K562 (cell line): ENCODE measurements around the gene PDE1A. TPM values are rescaled to one million over a fixed set of nuclear protein-coding genes. Genes with fewer than 3 reads are reported as not detected.

Experiments
- ATAC-seq: fragments of 200-7000 bp; cut with Tn5 transposase; 3 replicates; pipeline ENCODE4 v1.9.1; 2020; ENCODE audit warnings: moderate library complexity
- BruUV-seq: library from RNA; stranded (reverse); fragments of 400-500 nt; replicated peaks from 2 replicates; lab custom pipeline; 2021; lab: Mats Ljungman, UMichigan
- CTCF ChIA-PET: fragments of 300-600 bp; formaldehyde crosslinking; extraction: SDS; loops from one replicate; lab custom pipeline; 2021; ENCODE audit warnings: low intra/inter-chr PET ratio; lab: Yijun Ruan, JAX
- POLR2A ChIA-PET: fragments of 300-600, 350-650 bp; sonication (Branson Sonifier 250); formaldehyde crosslinking; extraction: SDS; loops from one replicate; lab custom pipeline; 2021; ENCODE audit warnings: antibody characterized with exemption, inconsistent platforms; lab: Yijun Ruan, JAX
- DNase-seq, 4 experiments: peaks; one replicate each; pipeline versions ENCODE4 v3.0.0 to v3.0.0-alpha.2; 2011 to 2018; ENCODE audit warnings: low spot score in 3 of 4, mixed read lengths in 3 of 4; ENCODE audit errors: extremely low read depth in 1 of 4
- FAIRE-seq: peaks from 2 replicates; lab custom pipeline; 2011; peaks lifted over from hg19 to GRCh38; lab: Jason Lieb, UNC
- H2AFZ ChIP-seq: 2 replicates; pipeline ENCODE4 v1.6.0; 2011; ENCODE audit warnings: low read depth, low read length, control low read depth, inconsistent platforms
- H3K27ac ChIP-seq: fragments of 200-600 bp; 3 replicates; pipeline ENCODE4 v1.8.0; 2011; ENCODE audit warnings: low read depth, mild to moderate bottlenecking, control low read depth, inconsistent platforms, low read length, moderate library complexity, mixed read lengths; ENCODE audit errors: extremely low read depth
- H3K27me3 ChIP-seq, 2 experiments: fragments of 300-600 bp in 1 of 2; 2 replicates in 1 of 2; 3 replicates in 1 of 2; pipeline versions ENCODE4 v1.6.0 to v1.8.0; 2011; ENCODE audit warnings: inconsistent platforms in 2 of 2, low read length in 2 of 2, mild to moderate bottlenecking in 1 of 2, mixed read lengths in 1 of 2, moderate library complexity in 1 of 2; ENCODE audit not compliant: control insufficient read depth in 2 of 2, insufficient read depth in 2 of 2
- H3K36me3 ChIP-seq: fragments of 300-600 bp; 3 replicates; pipeline ENCODE4 v1.8.0; 2011; ENCODE audit warnings: mild to moderate bottlenecking, low read length, inconsistent platforms; ENCODE audit not compliant: control insufficient read depth, insufficient read depth
- H3K4me1 ChIP-seq, 2 experiments: fragments of 200-600 bp in 1 of 2; replicated peaks in 1 of 2; 2 replicates in 1 of 2; 3 replicates in 1 of 2; pipeline versions ENCODE4 v1.5.1 to v1.8.0; 2011; ENCODE audit warnings: inconsistent platforms in 2 of 2, low read length in 2 of 2, mild to moderate bottlenecking in 1 of 2, mixed read lengths in 1 of 2, moderate library complexity in 1 of 2; ENCODE audit not compliant: control insufficient read depth in 2 of 2, insufficient read depth in 2 of 2
- H3K4me2 ChIP-seq: 2 replicates; pipeline ENCODE4 v1.6.1; 2011; ENCODE audit warnings: low read length, control low read depth, inconsistent platforms, mixed read lengths; ENCODE audit not compliant: insufficient read depth
- H3K4me3 ChIP-seq: fragments of 200-600 bp; sonication (generic), shearing (Covaris generic); 2 replicates; pipeline ENCODE4 v1.5.1; 2016; ENCODE audit warnings: control low read depth, inconsistent platforms
- H3K79me2 ChIP-seq: fragments of 200-600 bp; 3 replicates; pipeline ENCODE4 v1.8.0; 2011; ENCODE audit warnings: low read length, inconsistent platforms; ENCODE audit not compliant: control insufficient read depth, insufficient read depth
- H3K9ac ChIP-seq, 2 experiments: 2 replicates each; pipeline versions ENCODE4 v1.6.0 to v1.6.1; 2011; ENCODE audit warnings: low read depth in 2 of 2, low read length in 2 of 2, control low read depth in 1 of 2, inconsistent platforms in 1 of 2, mild to moderate bottlenecking in 1 of 2, mixed read lengths in 1 of 2; ENCODE audit not compliant: insufficient read depth in 1 of 2
- H3K9me1 ChIP-seq: one replicate; pipeline ENCODE4 v1.6.0; 2011; ENCODE audit warnings: inconsistent platforms, mild to moderate bottlenecking, low read length, moderate library complexity; ENCODE audit not compliant: control insufficient read depth, insufficient read depth
- H3K9me3 ChIP-seq: replicated peaks from 2 replicates; pipeline ENCODE4 v1.5.1; 2011; ENCODE audit warnings: low read depth, low read length, inconsistent platforms; ENCODE audit not compliant: control insufficient read depth, insufficient read depth
- H4K20me1 ChIP-seq: replicated peaks from 2 replicates; pipeline ENCODE4 v1.6.1; 2011; ENCODE audit warnings: low read length, inconsistent platforms, mixed read lengths; ENCODE audit not compliant: control insufficient read depth, insufficient read depth
- ADNP ChIP-seq: fragments of 200-800 bp; sonication (Bioruptor generic); IDR thresholded peaks from 2 replicates; pipeline ENCODE4 v1.6.1; 2016; ENCODE audit warnings: missing genetic modification characterization, missing compliant biosample characterization
- BRD9 ChIP-seq: fragments of 450-650 bp; IDR thresholded peaks from 2 replicates; pipeline ENCODE4 v1.6.1; 2018; ENCODE audit warnings: low read depth; ENCODE audit not compliant: partially characterized antibody
- E2F5 ChIP-seq: sonication (generic); formaldehyde crosslinking; IDR thresholded peaks from 2 replicates; pipeline ENCODE4 v1.8.0; 2022; ENCODE audit warnings: mild to moderate bottlenecking, missing genetic modification reagents
- GABPA ChIP-seq: fragments of 200-800 bp; sonication (Bioruptor generic); conservative IDR thresholded peaks from 2 replicates; pipeline ENCODE4 v1.6.1; 2016; ENCODE audit warnings: low read depth, missing genetic modification characterization, missing compliant biosample characterization
- GTF2A2 ChIP-seq: IDR thresholded peaks from 2 replicates; pipeline ENCODE4 v1.6.1; 2016; ENCODE audit warnings: mild to moderate bottlenecking, missing genetic modification characterization, missing compliant biosample characterization
- GTF2E2 ChIP-seq: fragments of 200-800 bp; sonication (Bioruptor generic); IDR thresholded peaks from 2 replicates; pipeline ENCODE4 v1.6.1; 2016; ENCODE audit warnings: missing genetic modification characterization, missing compliant biosample characterization
- HNRNPH1 ChIP-seq: fragments of 200-400 bp; formaldehyde crosslinking; optimal IDR thresholded peaks from 2 replicates; pipeline ENCODE3; 2017; ENCODE audit warnings: low read depth, mild to moderate bottlenecking, low read length, moderate library complexity
- KAT7 ChIP-seq: sonication (generic); formaldehyde crosslinking; IDR thresholded peaks from 2 replicates; pipeline ENCODE4 v1.8.0; 2022; ENCODE audit warnings: missing genetic modification reagents, mild to moderate bottlenecking, borderline replicate concordance
- KLF16 ChIP-seq: IDR thresholded peaks from 2 replicates; pipeline ENCODE4 v1.6.1; 2016; ENCODE audit warnings: antibody characterized with exemption
- PBX2 ChIP-seq, 2 experiments: IDR thresholded peaks in 1 of 2; conservative IDR thresholded peaks in 1 of 2; 2 replicates each; pipeline ENCODE4 v1.6.1; 2016; ENCODE audit warnings: low read depth in 2 of 2, mild to moderate bottlenecking in 1 of 2, missing compliant biosample characterization in 1 of 2, missing genetic modification characterization in 1 of 2, moderate library complexity in 1 of 2
- SIRT6 ChIP-seq: IDR thresholded peaks from one replicate; pipeline ENCODE4 v1.6.1; 2012; ENCODE audit warnings: low read depth, mild to moderate bottlenecking, control low read depth, inconsistent platforms, low read length, moderate library complexity
- ZNF124 ChIP-seq: sonication (generic); formaldehyde crosslinking; IDR thresholded peaks from 2 replicates; pipeline ENCODE4 v1.8.1; 2022; ENCODE audit warnings: missing genetic modification reagents
- ZNF175 ChIP-seq: fragments of 200-800 bp; sonication (Bioruptor generic); IDR thresholded peaks from 2 replicates; pipeline ENCODE4 v1.6.1; 2016; ENCODE audit warnings: low read depth, mild to moderate bottlenecking, missing genetic modification characterization, missing compliant biosample characterization
- ZNF239 ChIP-seq: fragments of 250-450 bp; sonication (Bioruptor Pico); IDR thresholded peaks from 2 replicates; pipeline ENCODE4 v1.4.0; 2020; ENCODE audit warnings: mild to moderate bottlenecking
- ZNF280A ChIP-seq: fragments of 450-650 bp; IDR thresholded peaks from 2 replicates; pipeline ENCODE4 v1.6.1; 2018; ENCODE audit warnings: mild to moderate bottlenecking, low read depth; ENCODE audit not compliant: partially characterized antibody
- ZNF280B ChIP-seq: fragments of 250-450 bp; sonication (Bioruptor Pico); IDR thresholded peaks from 2 replicates; pipeline ENCODE4 v1.5.1; 2021; ENCODE audit warnings: mild to moderate bottlenecking
- ZNF561 ChIP-seq: fragments of 450-650 bp; formaldehyde crosslinking; conservative IDR thresholded peaks from 2 replicates; pipeline ENCODE4 v1.4.0; 2020; ENCODE audit warnings: mild to moderate bottlenecking, moderate library complexity
- ZNF75A ChIP-seq: fragments of 450-650 bp; formaldehyde crosslinking; IDR thresholded peaks from 2 replicates; pipeline ENCODE4 v1.4.0; 2020; ENCODE audit warnings: mild to moderate bottlenecking
- in situ Hi-C: fragments of 300-500 bp; cut with MboI; formaldehyde crosslinking; loops from 4 replicates; pipeline ENCODE4 v1.15.0; 2018; ENCODE audit warnings: inconsistent platforms, mixed read lengths
- intact Hi-C: fragments of 100-400 bp; cut with micrococcal nuclease; formaldehyde crosslinking; loops from 2 replicates; pipeline ENCODE4 v1.14.2; 2022
- polyA plus RNA-seq, 8 experiments: library from polyadenylated mRNA; depleted of rRNA in 4 of 8; stranded (reverse) in 5 of 8; unstranded in 3 of 8; fragments of >200 nt; fragmentation: Nextera tagmentation in 2 of 8; fragmentation: Illumina TruSeq in 1 of 8; extraction: Ambion mirVana in 2 of 8; extraction: Trizol in 1 of 8; gene quantifications; 2 replicates each; pipeline versions ENCODE4 v1.2.1 to v1.2.3, GENCODE V29; 2011 to 2014; ENCODE audit warnings: inconsistent platforms in 1 of 8, missing spikeins in 1 of 8
- total RNA-seq, 7 experiments: library from RNA; depleted of rRNA in 6 of 7; stranded (reverse); fragments of >200 nt in 6 of 7; fragmentation: Illumina TruSeq in 2 of 7; extraction: Trizol in 2 of 7; gene quantifications; 2 replicates each; pipeline versions ENCODE4 v1.2.1 to v1.2.3, GENCODE V29; 2011 to 2021; ENCODE audit warnings: low replicate concordance in 1 of 7

Gene PDE1A
- total and polyA plus RNA-seq, 9 of the 15 experiments (the other 6 are each of a cell fraction or from before 2014, with no cell fraction given): 0.14 to 0.91 (median 0.32) TPM

- ChIA-PET POLR2A (no interaction called here), CTCF (no interaction called here)
- H3K79me2 ChIP-seq: no peaks in the 10 kb centered on the region
- intact Hi-C loops: no loop called here
- H3K27ac ChIP-seq: no peak overlapping the region
- no peak for FAIRE-seq
- BruUV-seq: no TSS peak
- no peak for ATAC-seq
- H2AFZ ChIP-seq: no peak overlapping the region
- H3K9ac ChIP-seq: no peak overlapping the region
- H3K36me3 ChIP-seq: no peaks in the 10 kb centered on the region
- no peaks in the 10 kb centered on the region for H3K9me3 ChIP-seq
- DNase-seq: no peak
- in situ Hi-C loops: no loop called here
- H3K9me1 ChIP-seq: no peaks in the 10 kb centered on the region
- H3K4me1 ChIP-seq: no peaks in the 10 kb centered on the region
- H4K20me1 ChIP-seq: no peaks in the 10 kb centered on the region
- no peak overlapping the region for H3K4me3 ChIP-seq
- H3K4me2 ChIP-seq: no peak overlapping the region
- H3K27me3 ChIP-seq: no peaks in the 10 kb centered on the region
- no peak for TF ChIP-seq ZNF561
- no peak for TF ChIP-seq BRD9
- TF ChIP-seq GTF2A2 (tag): no peak
- TF ChIP-seq E2F5 (CRISPR knock-in tag): no peak
- TF ChIP-seq HNRNPH1: no peak
- TF ChIP-seq SIRT6: no peak
- TF ChIP-seq ZNF280B (CRISPR knock-in tag): no peak
- no peak for TF ChIP-seq KAT7 (CRISPR knock-in tag)
- TF ChIP-seq GTF2E2 (tag): no peak
- TF ChIP-seq GABPA (tag): no peak
- TF ChIP-seq ZNF124: no peak
- no peak for TF ChIP-seq ZNF175 (CRISPR knock-in tag)
- TF ChIP-seq KLF16: no peak
- no peak for TF ChIP-seq ZNF280A
- TF ChIP-seq ADNP (tag): no peak
- TF ChIP-seq ZNF75A (CRISPR knock-in tag): no peak
- TF ChIP-seq PBX2 (CRISPR knock-in tag; IDR thresholded peaks at IDR 0.05; ENCODE audit: low read depth): no peak
- no peak for TF ChIP-seq PBX2 (tag; conservative IDR thresholded peaks at IDR 0.05; ENCODE audit: low read depth)
- no peak for TF ChIP-seq ZNF239 (CRISPR knock-in tag)
Observed at GRCh38 chr2:182444170-182444569, 17.3 kb upstream of the PDE1A start.
